GM19099 (cell line): ENCODE measurements around the gene SFTPD.

Experiments used
- POLR2A ChIP-seq: IDR thresholded peaks from 3 replicates; pipeline ENCODE4 v1.6.1; 2011; ENCODE audit warnings: low read depth; ENCODE audit not compliant: insufficient read length; ENCODE audit errors: extremely low read depth

The SFTPD gene

DNA sequence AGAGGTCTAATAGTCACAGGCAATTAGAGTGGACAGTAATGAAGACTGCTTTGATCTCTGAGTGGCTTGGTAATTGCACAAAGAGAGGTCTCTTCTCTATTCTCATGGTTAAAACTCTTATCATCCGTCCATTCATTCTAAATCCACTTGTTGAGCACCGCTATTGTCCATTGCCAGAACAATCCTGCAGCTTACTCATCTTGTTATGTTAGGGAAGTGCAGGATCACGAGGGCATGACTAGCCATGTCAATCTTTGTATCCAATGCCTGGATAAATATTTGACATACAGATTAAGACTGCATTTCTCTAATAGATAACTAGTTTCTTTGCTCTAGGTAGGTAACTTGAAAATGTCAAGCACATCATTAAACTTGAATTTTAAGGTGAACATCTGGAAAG is 14.9 kb downstream of the SFTPD start:
- no peak for TF ChIP-seq POLR2A

DNA sequence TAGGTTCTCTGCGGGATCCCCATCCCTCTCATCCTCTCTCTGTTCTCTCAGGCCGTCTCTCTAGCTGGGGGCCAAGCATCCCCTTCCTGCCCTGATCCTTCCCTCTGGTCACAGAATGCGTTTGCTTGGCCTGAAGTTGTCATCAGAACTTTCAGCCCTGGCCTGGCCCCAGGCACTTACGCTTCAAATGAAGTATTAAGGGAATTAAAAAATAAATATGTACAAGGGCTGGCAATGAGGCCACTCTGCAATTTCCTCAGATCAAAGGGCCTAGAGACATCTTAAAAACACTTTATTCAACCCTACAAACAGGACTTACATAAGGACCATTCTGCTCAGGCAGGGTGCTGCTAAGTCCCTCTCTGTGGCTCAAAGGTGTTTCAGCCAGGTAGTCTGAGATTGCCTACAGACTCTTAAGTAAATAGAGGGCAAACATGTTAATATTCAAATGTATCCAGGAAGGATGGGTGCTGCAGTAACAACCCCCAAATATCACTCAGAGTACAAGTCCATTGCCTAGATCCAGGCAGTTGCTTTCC is 16.0 kb downstream of the SFTPD start:
- no peak for TF ChIP-seq POLR2A

DNA sequence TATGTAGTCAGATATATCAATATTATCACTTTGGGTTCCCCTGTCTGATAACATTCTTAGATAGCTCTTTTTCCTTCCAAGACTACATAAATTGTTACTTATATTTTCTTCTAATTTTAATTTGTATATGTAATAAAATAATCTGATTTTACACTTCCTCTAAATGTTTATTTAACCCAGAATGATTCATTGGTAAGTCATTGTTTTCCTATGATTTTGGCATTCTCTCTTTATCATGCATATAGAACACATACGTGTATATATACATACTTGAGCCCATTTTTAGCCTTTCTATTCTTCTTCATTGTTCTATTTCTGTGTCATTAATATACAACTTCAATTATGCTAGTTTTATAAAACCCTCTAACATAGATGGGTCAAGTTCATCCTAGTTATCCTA is 16.6 kb downstream of the SFTPD start:
- TF ChIP-seq POLR2A = no peak

DNA sequence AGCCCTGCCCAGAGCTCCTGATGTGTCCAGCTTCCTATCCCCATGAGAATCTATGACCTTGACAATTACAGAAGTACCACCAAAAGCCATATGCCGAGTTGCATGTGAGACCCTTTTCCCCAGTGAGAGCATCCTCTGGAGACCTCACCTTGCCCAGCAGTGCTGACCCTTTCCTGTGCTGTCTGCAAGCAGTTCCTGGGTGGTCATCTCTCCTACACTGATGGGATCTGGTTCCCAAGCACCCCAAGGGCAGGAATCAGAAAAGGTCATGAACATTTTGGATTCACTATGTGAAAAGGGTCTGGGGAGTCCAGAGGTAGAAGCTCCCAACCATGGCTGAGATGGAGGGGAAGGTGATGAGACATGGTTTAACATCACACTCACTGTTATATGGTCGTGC is 18.2 kb downstream of the SFTPD start:
- no peak for TF ChIP-seq POLR2A

- TF ChIP-seq POLR2A = no peak
Observed at GRCh38 chr10:79930267-79930666, 18.6 kb downstream of the SFTPD start.

- no peak for TF ChIP-seq POLR2A
Observed at GRCh38 chr10:79929409-79929904, 19.4 kb downstream of the SFTPD start.

DNA sequence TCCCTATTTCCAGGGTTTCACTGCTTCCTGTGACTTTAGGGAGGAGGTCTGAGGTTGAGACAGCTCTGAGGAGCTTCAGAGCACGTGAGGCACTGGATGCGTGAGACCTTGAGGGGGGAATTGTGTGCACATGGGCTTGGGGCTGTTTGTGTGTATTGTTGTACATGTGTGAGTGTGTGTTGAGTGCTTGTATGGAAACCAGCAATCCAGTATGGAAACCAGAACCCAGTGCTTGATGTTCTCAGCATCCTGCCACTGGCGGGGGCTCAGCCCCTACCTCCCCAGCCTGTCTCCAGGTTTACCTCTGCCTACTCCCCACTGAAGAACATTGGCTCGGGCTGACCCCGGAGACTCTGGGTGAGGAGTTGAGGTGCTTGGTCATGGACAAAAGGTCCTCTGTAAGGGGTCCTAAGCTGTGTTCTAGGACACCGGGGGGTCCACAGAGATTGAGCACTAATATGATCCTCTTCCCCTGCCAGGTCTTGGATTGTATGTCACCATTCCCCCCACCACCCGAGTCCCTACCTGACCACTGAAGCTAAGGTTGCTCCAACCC is 20.8 kb downstream of the SFTPD start:
- no peak for TF ChIP-seq POLR2A

GRCh38 chr10:79927111-79927828 is 21.6 kb downstream of the SFTPD start:
- no peak for TF ChIP-seq POLR2A

- TF ChIP-seq POLR2A = no peak
Observed at GRCh38 chr10:79926037-79926436, 22.9 kb downstream of the SFTPD start.

DNA sequence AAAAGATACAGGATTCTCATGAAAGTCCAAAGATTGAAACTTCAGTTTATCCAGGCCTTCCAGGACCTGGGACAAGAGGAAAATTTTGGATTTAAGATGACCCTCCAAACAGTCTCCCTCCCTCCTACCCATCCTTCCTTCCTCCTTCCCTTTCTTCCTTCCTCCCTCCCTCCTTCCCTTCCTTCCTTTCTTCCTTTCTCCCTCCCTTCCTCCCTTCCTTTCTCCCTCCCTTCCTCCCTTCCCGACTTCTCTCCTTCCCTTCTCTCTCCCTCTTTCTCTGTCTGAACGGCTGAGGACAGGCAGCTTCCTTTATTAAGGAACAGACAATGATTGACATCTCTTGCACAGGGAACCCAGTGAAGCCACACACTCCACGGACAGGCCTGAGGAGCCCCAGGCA is 23.3 kb downstream of the SFTPD start:
- TF ChIP-seq POLR2A = no peak

DNA sequence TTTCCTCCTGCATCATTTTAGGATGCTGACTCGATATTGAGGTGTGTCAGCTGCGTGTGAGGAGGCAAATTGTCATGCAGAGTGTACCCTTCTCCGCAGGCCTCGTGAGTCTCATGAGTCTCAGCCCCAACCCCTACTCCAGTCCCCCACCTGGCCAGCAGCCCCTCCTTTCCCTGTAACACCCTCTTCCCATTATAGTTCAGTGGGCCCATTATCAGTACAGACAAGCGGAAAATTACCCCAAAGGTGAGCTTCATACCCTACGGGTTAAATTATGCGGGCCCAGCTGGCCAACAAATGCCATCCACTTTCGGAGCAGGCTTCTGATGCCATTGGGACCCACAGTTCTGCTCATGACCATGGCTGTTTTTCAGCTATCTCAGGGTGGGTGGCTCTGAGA is 25.2 kb downstream of the SFTPD start:
- no peak for TF ChIP-seq POLR2A

DNA sequence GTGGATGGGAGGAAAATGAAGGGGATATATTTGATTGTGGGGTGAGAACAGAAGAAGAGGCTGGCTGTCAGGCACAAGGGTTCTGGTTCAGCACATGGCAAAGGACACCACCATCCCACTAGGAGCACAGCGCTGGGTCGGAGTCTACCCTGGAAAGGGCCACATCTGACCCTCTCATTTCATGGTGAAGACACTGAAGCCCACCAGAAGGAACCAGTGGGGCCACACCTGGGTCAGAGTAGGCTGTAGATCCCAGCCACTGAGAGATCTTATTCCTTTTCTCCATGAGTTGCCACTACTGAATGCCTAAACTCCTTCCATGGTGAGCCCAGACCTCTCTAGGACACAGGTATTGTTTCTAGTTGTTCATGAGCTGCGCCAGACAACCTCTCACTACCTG is 25.8 kb downstream of the SFTPD start:
- TF ChIP-seq POLR2A = no peak

DNA sequence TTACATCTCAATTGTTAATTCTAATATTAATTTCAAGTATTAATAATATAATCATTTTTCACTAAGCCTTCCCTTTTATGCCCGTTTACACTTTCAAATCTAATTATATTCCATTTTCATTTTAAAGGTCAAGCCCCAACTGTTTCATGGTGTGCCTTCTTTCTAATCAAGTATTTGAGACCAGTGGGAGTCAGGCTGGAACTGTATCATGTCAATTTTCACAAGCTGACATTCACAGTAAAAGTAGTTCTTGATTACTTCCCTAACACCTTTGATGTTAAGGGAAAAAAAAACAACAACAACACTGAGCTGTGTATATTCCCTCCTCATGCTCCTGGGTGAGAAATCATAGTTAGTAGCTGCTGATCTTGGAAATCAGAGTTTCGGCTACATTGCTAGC is 38.1 kb downstream of the SFTPD start:
- no peak for TF ChIP-seq POLR2A

DNA sequence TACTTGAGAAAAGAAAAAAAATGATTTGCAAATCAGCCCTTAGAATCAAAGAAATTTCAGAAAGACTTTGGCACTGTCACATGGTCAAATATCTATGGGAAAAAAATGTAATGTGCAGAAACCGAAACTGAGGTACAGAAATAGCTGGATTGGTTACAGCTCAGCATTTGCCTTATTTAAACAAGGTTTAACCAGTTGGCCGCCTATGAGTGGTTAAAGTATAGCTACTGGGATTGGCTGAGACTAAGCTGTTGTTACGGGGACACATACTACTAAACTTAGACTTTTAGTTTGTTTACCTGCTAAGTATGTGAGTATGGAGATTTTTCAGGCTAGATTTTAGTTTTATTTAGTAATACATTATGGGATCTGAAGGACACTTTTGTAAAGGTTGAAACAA is 38.6 kb downstream of the SFTPD start:
- no peak for TF ChIP-seq POLR2A

DNA sequence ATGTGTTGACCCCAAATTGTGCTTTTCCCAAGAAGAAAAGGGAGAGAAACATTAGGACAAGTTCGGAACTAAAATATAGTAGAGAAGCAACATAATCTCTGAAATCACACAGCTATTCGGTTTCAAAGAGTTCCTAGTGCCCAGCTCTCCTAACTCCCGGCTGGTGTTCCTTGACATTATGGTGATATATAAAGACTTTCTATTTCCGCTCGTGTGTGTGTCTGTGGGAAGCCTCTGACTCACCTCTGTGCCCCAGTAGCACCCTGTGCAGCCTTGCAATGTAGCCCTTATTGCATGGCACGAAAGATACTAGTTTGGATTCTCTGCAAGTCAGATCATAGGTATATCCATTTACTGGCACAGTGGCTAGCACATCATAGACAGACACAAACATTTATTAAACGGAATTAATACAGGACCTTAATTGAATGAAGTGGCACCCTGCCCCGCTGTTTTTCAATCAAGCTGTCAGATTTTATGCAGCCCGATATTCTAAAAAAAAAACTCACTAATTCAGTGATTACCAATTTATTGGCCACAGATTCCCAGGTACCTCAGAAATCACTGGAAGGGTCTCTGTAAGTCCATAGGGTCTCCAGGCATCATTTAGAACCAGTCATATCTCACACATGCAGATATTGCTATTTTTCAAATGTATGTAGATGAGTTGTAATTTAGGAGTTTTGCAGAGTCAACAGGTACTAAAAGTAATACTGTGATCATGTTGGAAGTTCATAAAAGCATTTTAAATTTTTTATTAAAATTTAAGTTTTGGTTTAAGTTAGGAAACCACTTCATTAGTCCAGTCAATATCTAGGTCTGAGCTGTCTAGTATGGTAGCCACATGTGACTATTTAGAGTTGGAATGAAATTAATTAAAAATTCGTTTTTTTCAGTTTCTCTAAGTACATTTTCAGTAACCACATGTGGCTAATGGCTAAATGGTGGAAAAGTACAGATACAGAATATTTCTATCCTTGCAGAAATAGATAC is 43.3 kb downstream of the SFTPD start:
- TF ChIP-seq POLR2A = no peak
